IPS DF 4.7 (cell line): ENCODE data around the gene SKI.

Experiments used
- DNase-seq: peaks from one replicate; pipeline ENCODE4 v3.0.0-alpha.2; 2013; ENCODE audit warnings: low spot score; ENCODE audit errors: extremely low read depth

The SKI gene

DNA sequence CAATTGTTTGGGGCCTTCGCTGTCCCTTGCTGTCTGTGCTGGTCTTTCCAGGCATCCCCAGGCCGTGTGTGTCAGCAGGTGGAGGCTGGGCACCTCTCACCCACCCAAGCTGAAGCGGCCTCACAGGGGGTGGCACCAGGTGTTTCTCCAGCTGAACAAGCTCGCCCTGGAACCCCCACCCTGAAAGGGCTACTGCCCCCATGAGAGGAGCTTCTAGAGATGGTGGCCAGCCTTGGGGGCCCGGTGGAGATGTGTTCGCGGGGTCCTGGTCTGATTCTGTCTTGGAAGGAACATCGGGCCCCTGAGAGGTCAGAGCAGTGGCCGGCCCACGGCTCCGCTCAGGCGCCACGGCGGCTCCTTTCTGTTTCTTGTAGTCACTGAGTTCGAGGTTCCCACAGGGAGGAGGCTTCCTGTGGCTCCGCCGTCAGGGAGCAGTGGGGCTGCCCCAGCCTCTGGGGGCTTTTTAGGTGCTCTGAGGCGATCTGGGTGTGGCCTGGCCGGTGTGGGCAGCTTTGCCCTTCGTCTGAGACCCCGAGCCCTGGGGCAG, 46.9 kb downstream of the SKI start:
- DNase-seq = no peak

DNA sequence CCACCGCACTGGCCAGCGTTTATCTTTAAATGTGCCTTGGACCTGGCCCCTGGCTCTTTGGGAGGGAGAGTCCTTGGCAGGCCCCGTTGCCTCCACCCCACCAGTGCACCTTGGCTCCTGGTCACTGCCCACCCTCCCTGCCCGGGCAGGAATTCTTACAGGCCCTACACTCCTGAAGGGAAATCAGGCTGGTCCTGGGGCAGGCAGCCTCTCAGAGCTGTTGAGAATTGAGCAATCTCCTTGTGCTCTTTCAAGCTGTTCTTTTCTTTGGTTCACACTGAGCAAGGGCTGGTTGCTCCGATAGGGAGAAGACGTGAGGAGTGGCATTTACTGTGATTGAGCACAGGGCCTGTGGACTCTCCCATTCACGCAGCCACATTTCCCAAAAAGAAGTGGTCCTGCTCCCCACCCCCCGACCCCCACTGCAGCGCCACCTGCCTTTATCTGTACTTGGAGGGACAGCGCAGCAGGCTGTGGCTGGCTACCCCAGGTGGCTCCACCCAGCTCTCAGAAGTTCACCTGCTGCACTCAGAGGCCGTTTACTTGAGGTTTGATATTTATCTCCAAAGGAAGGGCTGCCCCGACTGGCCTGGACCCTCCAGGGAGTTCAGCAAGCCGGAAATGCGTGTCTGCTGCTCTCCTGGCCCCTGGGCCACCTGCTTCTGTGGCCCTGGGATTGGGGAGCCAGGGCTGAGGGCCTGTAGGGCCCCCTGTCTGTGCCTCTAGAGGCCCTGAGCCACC, 47.8 kb downstream of the SKI start:
- DNase-seq = no peak

DNA sequence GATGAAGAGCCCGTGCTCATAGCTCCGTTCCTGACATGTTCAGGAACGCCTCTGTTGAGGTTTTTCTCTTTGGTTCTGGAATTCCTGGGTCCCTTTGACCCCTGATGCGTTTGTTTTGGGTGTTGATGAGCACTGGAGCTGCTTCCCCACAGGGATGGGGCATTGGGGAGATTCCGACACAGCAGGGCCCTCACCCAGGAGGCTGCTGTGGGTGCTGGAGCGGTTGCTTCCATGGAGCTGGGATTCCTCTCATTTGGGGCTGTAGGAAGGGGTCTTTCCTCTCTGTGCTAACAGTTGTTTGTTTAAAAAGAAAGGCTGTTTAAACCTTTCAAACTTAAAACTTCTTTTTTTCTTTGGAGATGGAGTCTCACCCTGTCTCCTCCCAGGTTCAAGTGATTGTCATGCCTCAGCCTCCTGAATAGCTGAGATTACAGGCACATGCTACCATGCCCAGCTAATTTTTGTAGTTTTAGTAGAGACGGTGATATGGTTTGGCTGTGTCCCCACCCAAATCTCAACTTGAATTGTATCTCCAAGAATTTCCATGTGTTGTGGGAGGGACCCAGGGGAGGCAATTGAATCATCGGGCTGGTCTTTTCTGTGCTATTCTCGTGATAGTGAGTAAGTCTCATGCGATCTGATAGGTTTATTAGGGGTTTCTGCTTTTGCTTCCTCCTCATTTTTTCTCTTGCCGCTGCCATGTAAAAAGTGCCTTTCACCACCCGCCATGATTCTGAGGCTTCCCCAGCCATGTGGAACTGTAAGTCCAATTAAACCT, 48.9 kb downstream of the SKI start:
- DNase-seq = no peak

DNA sequence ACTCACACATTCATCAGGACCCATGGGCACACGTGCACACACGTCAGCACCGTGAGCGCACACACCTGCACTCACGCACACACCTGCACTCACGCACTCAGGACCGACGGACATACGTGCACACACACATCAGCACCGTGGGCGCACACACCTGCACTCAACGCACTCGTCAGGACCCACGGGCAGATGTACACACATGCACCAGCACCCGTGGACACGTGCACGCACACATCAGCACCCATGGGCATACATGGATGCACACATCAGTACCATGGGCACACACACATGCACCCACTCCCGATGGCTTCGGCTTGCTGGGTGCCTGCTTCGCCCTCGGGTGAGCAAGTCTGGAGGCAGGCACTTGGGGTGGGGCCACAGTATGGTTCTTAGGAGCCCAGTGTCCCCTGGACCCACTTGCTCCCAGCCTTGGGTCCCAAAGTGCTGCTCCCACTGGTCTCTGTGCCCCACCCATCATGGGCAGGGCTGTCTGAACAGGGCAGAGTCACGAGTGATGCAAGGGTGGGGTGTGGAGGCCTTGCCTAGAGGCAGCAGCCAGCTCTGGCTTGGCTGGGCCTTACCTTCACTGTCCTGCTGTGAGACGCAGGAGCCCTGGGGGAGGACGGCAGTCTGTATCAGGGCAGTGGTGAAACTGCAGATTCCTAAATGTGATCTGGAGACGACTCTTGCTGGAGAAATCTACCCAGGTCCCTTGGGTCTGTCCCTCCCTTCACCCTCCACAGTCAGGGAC, 49.8 kb downstream of the SKI start:
- no peak for DNase-seq

DNA sequence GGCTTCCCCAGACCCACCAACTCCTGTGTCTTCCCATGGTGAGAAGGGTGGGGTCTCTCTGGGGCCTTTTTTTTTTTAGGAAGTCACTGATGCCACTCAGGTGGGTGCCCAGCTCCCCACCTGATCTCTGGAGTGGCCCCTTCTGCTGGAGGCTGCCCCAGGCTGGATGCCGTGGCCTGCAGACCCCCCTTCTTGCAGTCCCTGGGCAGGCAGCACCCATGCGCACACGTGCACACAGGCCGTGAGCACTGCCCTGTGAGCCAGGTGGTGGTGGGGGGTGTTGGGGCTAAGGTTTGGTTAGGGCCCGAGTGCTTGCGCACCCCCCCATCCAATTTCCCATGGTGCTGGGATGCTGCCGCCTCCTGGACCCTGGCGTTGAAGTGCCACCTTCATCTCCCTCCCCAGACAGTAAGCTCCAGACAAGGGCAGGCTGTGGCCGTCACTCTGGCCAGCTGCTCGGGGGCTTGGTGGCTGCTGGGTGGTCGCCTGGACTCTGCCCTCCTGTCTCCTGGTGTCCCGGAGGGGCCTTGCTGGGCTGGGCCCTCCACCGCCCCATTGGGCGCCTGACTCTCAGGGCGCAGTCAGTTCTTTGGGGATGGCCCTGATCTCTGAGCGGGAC, 50.6 kb downstream of the SKI start:
- no peak for DNase-seq

DNA sequence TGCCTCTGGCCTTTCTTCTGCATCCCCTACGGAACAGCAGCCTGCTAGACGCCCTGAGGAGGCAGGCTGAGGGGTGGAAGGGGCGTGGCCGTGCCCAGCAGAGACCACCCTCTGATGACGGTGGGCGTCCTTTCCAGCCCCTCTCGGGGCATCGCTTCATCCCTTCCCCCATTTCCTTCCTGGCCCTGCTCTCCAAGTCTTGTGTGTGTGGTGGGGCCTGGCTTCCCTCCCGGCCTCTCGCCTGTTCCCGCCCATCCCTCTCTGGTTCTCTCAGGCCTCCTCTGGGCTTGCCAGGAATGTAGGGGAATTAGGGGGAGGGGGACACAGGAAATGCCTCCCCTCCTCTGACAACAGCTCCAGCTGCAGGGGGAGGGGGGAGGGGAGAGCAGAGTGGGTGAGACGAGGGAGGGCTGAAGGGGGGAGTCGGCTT, 51.1 kb downstream of the SKI start:
- DNase-seq = peak; percentile 98

DNA sequence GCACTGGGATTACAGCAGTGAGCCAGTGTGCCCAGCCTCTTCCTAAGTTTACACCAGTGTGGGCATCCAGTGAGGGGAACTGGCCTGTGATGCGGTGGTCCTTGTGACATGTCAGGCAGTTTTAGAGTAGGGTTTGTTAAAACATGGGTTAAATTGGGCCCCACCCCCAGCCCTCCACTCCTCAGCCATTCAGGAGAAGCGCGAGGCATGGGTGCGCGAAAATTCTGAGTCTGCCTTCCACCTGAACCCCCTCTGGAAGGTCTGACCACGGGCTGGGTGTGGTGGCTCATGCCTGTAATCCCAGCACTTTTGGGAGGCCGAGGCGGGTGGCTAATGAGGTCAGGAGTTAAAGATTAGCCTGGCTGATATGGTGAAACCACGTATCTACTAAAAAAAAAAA, 51.7 kb downstream of the SKI start:
- no peak for DNase-seq

DNA sequence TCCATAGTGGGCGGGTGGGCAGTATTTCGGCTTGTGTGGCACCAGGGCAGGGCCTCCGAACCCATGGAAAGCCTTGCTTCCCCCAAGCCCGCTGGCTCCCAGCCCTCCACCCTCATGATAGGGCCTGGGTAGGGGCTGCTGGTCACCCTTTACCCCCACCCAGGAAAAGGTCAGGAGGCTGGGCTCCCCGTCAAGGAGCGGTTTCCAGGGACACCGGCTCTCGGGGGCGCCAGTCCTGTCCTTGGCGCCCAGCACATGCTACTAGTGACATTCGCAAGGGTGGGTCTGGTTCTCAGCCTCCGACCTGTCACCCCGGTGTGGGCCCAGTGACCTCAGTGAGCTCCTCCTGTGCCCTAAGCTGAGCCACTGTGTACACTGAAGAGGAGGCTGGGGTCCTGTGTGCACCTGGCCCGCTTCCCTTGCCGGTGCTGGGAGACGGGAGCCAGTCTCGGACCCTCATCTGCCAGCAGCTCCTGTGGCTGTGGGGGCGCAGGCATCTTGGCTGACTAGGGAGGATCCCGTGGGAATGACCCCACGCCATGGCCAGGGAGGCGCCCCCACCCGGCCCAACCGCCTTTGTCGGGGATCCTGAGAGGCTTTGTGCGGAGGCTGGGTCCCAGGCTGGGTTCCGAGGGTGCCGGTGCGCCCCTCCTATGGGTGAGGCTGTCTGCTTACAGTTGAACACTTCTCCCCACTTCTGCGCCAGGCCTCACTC, 54.6 kb downstream of the SKI start:
- no peak for DNase-seq

DNA sequence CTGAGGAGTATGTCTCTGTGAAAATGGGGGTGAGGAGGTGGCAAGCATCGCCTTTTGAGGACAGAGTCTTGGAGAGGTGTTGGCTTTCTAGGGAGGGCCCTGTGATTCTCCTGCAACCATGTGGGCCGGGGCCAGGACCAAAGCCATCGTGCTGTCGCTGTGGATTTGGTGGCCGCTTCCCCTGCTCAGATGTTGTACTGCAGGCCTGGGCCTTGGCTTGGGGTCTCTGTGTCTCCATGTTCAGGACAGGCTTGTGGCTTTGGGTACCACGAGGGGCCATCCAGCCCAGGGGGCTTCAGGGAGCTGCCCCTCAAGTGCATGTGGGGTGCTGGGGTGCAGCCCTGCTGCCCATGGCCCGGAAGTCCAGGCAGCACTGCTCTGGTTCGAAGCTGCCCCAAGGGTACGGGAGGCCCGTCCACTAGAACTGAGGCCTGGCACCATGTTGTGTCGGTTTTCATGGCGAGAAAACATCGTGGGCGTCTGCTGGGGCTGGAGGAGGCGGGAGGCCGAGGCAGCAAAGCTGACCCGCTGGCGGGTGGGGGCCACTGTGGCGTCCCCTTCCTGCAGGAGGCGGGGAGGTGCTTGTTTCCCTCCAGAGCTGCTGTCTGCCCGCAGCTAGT, 55.4 kb downstream of the SKI start:
- DNase-seq = no peak

DNA sequence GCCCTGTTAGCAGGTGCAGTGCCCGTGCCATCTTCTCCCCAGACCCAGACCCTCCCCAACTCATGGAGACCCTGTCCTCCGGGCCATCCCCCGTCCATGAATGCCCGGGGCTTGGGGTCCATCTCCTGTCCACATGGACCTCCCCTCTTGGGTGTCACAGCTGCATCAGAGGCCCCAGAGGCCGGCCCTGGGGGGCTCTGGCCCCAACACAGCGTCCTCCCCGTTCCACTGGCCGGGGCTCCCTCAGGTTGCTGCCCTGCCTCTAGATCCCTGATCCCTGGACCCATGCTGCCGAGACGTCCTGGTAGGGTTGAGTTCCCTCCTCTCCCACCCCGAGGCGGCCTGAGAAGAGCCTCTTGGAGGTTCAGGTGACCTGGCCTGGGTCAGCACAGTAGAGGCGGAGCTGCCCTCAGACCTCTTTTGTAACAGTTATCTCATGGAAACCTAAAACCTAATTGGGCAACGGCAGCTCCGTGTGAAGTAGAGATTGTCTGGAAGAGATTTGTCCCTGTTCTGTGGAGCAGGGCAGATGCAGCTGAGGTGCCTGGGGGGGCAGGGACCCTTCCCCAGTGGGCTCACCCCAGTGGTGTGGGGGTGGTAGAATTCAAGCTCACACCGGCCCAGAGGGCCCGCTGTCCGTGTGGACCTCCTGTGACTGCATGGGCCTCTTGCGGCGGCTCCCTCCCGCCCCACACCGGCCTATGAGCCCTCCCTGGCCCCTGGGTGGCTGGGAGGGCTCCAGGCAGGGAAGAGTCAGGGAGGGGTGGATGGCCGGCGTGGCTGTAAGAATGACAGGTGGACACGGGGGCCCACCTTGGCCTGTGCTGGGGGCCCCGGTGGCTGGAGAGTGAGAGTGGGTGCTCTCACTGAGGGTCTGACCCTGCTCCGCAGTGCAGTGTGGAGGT, 56.1 kb downstream of the SKI start:
- DNase-seq = no peak

DNA sequence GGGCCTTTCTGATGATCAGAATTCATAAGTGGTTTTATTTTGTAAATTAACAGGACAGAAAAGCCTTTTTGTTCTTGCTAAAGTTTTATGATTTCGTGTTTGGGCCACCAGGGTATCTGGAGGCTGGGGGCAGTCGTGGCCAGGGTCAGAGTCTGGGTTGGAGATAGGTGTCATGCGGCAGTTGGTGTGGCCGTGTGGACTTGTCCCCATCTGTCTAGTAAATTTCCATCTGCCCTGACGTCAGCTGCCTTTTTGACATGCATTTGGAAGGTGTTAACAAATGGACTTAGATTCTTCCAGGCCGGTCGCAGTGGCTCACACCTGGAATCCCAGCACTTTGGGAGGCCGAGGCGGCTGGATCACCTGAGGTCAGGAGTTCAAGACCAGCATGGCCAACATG, 56.8 kb downstream of the SKI start:
- no peak for DNase-seq

DNA sequence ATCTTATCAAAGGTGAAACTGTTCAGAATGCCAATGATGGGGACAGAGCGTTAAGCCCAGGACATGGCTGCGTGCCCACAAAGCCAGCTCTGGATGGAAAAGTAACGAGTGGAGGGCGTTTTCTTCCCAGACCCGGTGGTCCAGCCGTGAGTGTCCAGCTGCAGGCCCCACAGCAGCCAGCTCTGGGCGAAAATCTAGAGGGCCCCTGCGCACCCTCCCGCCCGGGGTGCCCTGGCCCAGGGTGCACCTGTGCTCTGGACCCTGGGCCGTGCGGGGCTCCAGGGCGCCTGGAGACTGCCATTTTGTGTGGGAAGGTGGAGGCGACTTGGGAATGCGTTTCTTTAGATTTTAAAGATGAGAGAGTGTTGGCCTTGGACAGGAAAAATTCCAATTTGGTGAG, 58.8 kb downstream of the SKI start:
- no peak for DNase-seq

DNA sequence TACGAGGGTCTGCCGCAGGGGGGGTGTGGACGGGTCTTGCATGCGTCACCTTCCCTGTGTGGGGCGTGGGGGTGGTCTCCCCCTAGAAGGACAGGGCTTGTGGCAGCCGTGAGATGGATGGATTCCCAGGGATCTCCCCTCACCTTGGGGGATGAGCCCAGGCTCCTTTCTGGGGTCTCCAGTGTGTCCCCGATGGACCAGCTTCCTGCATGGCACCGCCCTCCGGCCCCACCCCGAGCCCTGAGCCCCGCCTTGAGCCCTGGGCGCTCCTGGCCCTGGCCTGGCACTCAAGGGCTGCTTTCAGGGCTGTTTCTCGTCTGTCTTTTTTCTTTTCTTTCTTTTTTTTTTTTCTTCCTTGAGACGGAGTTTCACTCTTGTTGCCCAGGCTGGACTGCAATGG, 59.5 kb downstream of the SKI start:
- no peak for DNase-seq

DNA sequence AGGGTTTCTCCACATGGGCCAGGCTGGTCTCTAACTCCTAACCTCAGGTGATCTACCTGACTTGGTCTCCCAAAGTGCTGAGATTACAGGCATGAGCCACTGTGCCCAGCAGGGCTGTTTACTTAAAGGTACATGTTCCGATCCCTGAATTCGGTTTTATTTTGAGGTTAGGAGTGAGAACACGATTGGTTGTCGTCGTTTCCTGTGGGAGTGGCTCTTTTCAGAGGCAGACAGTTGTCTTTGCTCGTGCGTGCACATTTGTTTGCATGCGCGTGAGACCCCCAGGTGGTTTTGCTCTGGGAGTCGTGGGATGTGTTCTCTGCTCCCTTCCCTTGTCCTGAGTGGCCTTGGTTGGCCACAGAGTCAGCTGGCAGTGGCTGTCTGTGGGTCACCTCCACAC, 60.2 kb downstream of the SKI start:
- no peak for DNase-seq

DNA sequence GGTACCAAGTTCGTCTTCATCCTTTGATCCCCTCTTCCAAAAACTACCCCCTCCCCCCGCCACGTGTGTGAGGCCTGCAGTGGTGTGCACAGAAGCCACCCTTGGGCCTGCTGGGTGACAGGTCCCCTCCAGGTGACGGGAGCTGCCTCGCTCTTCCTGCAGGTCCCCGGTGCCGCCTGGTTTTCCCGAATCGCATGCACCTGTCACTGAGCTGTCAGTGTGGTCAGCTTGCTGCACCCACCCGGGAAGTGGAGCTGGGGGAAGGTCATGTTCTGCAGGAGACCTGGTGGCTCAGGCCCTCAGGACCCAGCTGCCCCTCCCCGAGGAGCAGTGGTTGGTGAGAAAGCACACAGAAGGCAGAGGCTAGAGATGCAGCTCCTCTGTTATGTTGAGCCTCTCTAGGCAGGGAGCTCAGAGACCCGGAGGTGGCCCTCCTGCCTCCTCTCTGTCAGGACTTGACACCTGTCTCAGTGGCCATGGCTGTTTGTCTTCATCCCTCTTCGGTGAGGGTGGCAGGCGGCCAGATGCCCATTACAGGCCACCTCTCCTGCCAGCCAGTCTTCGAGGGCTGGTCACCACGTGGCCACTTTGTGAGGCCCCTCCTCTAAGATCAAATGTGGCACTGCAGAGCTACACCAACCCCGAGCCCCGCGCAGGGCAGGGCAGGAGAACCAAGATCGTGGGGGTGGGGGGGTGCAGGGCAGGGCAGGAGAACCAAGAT, 60.9 kb downstream of the SKI start:
- DNase-seq = no peak

DNA sequence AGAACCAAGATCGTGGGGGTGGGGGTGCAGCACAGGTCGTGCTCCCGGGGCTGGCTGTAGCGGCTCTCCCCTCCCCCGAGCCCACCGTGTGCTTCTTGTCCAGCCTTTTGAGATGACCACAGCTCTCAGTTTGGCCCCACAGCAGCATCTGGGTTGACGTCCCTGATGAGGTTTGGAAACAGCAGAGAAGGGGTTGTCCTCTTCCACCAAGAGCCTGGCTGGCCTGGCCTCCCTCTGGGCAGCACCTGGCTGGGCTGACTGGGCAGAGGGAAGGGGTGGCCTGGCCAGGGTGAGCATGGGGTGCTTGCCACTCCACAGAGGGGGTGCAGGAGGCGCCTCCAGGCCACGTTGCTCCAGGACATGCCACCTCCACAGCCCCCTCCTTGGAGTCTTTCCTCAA, 61.5 kb downstream of the SKI start:
- no peak for DNase-seq

DNA sequence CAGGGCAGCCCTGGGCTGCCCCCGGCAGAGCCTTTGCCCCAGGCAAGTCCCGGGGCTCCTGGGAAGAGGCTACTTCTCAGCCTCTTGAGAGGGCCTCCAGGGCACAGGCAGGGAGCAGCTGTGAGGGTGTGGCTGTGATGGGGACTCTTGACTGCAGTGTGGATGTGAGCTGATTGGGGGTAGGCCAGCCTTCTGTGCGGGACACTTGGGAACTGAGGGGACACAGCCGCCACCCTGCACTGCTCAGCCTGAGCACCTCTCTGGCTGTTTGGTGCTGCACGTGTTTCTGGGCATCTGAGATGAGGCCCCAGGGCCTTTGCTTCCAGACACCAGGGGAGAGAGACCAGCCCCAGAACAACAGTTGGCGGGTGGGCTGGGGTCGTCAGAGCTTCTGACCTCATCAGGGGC, 62.1 kb downstream of the SKI start:
- no peak for DNase-seq

DNA sequence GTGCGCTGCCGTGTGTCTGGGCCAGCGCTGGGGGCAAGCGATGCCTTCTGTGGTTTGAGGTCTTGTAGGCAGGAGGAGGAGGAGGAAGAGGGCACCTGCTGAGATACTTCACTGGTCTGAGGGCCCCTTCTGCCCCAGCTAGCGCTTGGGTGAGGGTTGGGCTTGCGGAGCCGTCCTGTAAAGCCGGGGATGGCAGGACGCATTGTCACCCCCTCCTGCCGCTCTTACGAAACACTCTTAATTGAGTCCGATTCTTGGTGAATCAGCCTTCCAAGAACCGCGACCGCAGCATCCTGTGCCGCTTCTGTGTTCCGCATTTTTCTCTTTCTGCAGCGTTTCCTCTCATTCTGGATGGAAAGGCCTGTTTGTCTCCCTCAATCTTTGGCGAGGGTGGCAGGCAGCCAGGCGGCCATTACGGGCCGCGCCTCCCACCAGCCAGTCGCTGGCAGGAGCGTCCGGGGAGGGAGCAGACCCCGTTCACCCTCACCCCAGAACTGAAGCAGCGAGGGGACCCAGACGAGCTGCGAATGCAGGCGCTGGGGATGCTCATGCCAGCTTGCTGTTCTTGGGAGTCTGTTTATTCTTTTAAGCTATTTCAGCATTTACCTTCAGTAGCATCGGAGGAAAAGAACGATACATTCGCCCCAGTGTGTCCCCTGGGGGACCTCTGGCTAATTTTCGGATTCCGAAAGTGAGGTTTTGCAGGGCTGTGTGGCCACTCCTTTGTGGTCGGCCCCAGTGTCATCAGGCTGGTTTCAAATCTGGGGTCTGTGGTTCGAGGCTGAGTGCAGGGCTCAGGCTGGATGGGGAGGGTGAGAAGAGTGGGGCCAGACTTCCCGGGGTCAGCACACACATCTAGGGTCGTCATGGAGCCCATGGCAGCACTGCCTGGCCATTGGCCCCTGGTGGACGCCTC, 62.7 kb downstream of the SKI start:
- no peak for DNase-seq
